H1 (cell line): ENCODE measurements around the gene PSMB3. TPM values are rescaled to one million over a fixed set of nuclear protein-coding genes. Genes with fewer than 3 reads are reported as not detected.

ENCODE experiments used
- CTCF ChIP-seq, 3 experiments: IDR thresholded peaks; 1 replicate in 2 of 3; 2 replicates in 1 of 3; pipeline versions ENCODE4 v1.5.1 to v1.6.1; 2011; ENCODE audit warnings: low read length in 3 of 3, mild to moderate bottlenecking in 3 of 3, inconsistent platforms in 2 of 3, low read depth in 1 of 3, moderate library complexity in 1 of 3; ENCODE audit not compliant: insufficient read depth in 1 of 3; ENCODE audit errors: control extremely low read depth in 1 of 3
- PHF8 ChIP-seq: fragments of 200-600 bp; sonication (generic); conservative IDR thresholded peaks from 2 replicates; pipeline ENCODE4 v1.7.1; 2012; ENCODE audit warnings: low read depth, mild to moderate bottlenecking, inconsistent platforms, low read length, moderate library complexity
- SIN3A ChIP-seq, 2 experiments: IDR thresholded peaks in 1 of 2; conservative IDR thresholded peaks in 1 of 2; 2 replicates each; pipeline ENCODE4 v1.6.1; 2011 to 2012; ENCODE audit warnings: low read length in 2 of 2, improper control_type of control experiment in 1 of 2, low read depth in 1 of 2, mild to moderate bottlenecking in 1 of 2
- polyA plus RNA-seq, 7 experiments: library from polyadenylated mRNA; depleted of rRNA in 3 of 7; stranded (reverse) in 5 of 7; unstranded in 2 of 7; fragments of >200 nt in 5 of 7; fragments of 200-250 nt in 2 of 7; gene quantifications; 1 replicate in 5 of 7; 2 replicates in 1 of 7; 4 replicates in 1 of 7; pipeline versions ENCODE4 v1.2.1 to v1.2.3, GENCODE V29; 2011 to 2013; ENCODE audit warnings: missing spikeins in 2 of 7, mixed read lengths in 2 of 7
- total RNA-seq: library from RNA; stranded (reverse); fragmentation: NEBNext Ultra II Directional; extraction: Animal tissue kit (Norgen Biotek cat#: 25700); gene quantifications from 2 replicates; pipeline ENCODE4 v1.2.1, GENCODE V29; 2021

Gene PSMB3
- total and polyA plus RNA-seq, 2 of the 8 experiments (the other 6 are each of a cell fraction or from before 2014, with no cell fraction given), result 291 to 914 TPM

- 0 out of 4 replicates have a peak, but pooled peaks of 1 of the 2 experiments have one; percentile 15 for TF ChIP-seq SIN3A (conservative IDR thresholded peaks at IDR 0.05 in 1 of 2, IDR thresholded peaks at IDR 0.05 in 1 of 2; ENCODE audit: low read depth in 1 of 2, low read length in 2 of 2)
- no peak for TF ChIP-seq CTCF (IDR thresholded peaks at IDR 0.05; ENCODE audit: control extremely low read depth in 1 of 3, insufficient read depth in 1 of 3, low read depth in 1 of 3, low read length in 3 of 3)
- peak; percentile 37; the same call in 1 of the 2 replicates for TF ChIP-seq PHF8
Observed at GRCh38 chr17:38747463-38748148, 4.9 kb upstream of the PSMB3 start (continued).
